Stimulated activated CD4-positive, alpha-beta T cell treated with anti-CD3 and anti-CD28 coated beads, TNF-alpha, amount 100 ng/mL, for 48 hours (primary cell): ENCODE measurements around the gene PRICKLE2.

ENCODE experiments used
- DNase-seq, 3 donors: peaks; one replicate each; pipeline ENCODE4 v3.0.0-alpha.2; 2020; ENCODE audit warnings: low read depth in 3 of 3

The PRICKLE2 gene

DNA sequence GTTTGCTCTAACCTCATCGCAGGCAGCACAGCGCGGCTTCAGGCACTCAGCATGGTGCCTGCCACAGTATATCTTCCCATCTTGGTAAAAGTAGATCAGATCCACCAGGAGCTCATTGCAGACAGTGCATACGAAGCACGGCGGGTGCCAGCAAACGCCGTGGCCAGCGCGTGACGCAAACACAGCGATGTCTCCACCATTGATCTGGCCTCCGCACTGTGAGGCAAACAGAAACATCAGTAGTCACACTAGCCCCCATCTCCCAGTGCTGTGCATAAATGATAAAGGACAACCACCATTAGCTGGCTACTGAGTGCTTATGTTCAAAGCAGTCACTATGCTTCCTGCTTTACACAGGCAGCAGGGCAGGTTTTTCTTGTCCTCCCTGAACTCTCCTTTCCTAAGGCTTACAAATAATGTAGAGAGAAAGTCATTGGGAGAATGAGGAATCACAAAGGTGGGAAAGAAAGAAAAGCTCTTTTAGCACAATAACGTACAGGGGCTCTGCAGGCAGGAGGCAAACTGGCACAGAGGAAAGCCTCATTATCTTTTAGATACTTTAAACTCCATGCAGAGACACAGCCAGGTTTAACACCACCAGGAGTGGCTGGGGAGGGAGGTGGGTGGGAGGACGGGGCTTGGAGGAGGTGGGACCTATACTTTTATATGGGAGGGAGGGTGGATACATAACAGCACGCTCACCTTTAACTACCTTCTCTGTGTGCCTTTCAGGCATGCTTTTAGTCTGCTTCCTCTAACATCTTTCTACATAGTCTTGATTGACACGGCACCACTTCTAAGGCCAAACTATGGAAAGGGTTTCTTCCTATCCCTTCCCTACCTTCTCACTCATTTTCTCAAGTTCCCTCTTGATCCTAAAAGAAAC lies 67.9 kb downstream of the PRICKLE2 start:
- DNase-seq, result no peak

DNA sequence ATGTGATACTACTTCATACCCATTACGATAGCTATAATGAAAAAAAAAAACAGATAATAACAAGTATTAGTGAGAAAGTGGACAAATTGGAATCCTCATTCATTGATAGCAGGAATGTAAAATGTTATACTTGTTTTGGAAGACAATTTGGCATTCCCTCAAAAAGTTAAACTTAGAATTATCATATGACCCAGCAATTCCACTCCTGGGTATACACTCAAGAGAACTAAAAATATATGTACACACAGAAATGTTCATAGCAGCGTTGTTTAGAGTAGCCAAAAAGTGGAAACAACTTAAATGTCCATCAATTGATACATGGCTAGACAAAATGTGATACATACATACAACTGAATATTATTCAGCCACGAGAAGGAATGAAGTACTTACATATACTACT lies 69.9 kb downstream of the PRICKLE2 start:
- no peak for DNase-seq

DNA sequence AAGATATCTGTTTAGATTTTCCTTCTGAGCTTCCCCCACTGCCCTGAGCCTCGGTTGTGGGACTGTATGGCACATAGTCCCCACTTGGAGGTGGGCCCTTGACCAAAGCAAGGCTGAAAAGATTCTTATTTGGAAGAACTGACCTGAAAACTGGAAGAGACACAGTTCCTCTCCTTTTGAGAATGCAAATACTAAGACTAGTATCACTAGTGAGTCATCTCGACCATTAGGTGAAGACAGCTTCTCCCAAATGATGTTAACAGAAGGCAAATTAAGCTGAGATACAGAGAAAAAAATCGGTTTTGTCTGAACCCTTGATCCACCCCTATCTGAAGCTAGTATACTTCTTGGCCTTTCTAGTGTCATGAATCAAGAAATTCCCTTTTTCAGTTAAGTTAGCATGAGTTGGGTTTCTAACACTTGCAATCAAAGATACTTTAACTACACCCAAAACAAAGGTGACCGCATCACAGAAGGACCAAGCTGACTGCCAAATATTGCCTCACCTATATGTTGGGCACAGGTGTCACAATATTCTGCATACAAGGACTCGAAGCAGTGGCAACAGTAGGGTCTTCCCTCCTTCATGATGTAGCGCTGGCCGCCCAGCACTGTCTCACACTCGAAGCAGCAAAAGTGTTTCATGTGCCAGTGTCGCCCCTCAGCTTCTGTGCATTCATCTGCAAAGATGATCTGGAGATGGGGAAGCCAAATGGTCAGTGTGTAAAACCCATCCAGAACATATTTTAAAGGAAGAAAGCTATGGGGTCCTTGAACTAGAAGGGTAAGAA lies 72.4 kb downstream of the PRICKLE2 start:
- DNase-seq, result no peak

DNA sequence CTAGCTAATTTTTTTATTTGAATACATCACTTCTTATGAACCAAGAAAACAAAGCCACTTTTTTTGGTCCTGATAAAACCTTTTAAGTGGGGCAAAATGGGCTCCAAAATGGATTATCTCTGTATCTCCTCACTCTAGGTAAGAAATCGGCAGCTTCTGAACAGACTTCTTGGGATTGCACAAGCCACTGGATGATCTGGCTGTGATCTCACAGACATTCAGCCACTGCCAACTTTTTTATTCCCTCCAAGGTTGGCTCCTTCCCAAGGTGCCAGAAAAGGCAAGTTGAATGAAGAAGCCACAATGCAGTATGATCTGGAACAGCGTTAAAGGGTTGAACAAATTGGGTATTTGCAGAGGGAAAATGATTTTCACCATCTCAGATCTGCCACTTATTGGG lies 73.2 kb downstream of the PRICKLE2 start:
- no peak for DNase-seq

DNA sequence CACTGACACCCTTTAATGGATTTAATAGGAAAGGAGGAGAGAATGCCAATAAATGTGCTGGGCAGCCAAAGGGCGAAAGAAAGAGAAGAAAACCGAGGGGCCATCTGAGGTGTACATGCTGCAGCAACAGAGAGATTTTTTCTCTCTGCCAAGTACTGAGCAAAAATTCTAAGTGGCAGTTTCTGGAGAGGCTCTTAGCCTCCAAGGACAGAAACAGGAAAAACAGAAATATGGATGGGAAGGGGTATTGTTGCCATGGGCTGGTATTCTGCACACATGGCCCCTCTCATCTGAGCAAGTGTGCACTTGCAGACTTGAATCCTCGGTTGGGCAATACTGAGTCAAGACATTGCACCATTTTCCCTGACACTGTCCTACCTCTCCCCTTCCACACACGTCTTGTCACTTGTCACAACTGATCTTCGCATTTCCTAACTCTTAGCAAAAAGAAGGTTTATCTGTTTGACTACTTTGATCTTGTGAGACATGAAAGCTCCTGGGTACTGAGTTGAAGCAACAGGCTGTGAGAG lies 73.9 kb downstream of the PRICKLE2 start:
- no peak for DNase-seq

DNA sequence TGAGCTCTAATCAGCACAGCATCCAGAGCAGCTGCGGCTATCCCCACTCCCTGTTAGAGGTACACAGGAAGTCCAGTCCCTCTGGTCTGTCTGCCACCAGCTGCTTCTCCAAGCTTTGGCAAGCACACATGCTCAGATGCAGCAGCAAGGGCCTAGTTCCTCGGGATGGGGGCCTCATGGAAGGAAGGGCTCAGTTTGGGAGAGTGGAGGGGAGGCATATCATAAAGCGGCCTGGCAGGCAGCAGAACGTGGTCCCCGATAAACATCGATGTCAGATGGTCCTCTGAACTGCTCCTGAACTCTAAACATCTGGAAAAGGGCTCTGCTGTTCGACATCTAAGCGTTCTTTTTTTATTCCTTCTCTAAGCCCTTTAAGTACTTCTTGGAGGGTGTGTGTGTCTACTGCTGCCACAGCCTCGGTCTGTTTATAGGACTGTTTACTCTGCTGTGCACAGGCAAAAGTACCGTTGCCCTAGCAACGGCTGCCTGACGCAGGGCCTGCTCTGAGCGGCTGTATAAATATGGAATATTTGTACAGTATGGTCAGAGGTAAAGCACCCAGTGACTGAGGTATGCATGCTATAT lies 74.6 kb downstream of the PRICKLE2 start:
- DNase-seq, result no peak

DNA sequence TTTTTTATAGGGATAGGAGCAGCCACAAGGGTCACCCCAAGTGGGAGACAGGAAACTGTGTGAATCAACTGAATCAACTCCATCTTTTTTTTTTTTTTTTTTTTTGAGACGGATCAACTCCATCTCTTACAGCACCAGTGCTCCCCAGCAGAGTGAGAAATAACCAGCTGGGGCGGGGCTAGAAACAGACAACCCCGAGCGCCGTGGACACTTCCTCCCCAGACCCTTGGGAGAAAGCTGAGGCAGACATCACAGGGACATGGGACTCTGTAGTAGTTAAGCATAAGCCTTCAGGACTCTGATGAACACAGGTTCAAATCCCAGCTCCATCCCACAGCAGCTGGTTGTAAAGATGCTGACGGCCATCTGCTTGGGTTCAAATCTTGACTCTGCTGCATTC lies 75.4 kb downstream of the PRICKLE2 start:
- no peak for DNase-seq

DNA sequence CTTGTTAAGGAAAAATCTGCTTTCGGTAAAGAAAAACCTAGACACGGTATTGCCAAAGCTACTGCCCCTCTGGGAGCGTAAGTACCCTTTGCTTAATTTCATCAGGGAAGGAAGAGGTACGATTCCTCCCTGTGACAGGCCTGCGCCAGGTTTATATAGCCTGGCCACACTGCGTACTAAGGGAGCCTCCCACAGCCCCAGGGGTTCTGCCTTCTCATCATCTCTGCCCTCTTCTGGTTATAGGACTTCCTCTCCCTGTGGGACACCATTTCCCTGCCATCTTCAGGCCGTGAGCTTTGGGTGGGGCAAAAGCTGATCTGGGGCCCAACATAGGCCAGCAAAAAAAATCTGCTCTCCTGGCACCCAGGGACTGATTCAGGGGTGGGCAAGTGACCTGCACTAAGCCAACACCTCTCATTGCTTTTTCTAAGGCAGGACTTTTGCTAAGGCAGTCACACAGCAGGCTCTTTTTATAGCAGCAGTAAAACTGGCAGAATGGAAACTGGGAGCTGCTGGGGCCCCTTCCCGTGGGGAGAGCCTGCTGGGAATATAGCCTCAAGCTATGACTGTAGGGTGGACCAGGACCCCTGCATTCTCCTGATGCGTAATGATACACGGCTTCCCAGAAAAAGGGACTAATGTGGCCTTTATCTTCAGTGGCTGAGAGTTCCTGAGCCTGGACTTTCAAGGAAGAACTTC lies 76.2 kb downstream of the PRICKLE2 start:
- DNase-seq, result no peak

DNA sequence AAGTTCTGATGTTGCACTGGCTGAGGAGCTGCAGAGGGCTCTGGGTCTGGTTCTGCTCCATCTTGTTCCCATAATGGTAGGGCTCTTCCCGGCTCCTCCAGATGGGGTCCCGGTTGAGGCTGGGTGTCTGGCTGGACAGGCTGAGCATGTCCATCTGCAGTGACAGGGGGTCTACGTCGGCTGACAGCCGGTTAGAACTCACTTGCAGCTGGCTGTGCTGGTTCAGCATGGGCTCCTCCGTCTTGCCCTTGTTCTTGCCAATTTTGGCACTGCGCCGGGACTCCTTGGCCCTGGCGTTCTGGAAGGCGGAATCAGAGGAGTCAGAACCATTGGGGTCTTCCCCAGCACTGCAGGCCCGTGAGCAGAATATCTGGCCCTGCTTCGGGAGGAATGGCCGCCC lies 78.1 kb downstream of the PRICKLE2 start:
- no peak for DNase-seq

DNA sequence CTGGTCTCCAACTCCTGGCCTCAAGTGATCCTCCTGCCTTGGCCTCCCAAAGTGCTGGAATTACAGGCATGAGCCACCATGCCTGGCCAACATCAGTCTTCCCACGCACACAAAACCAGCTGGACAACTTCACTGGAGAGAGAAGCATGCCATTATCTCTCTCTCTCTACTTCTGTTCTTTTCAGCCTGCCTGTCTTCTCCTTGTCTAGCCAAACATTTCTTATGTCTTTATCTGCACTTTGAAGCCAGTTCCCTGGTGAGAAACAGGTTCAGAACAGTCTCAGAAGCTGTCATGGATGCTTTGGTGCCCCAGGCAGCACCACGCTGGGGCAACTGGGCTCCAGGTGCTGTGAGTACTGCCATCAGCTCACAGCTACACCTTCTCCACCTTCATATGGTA lies 79.8 kb downstream of the PRICKLE2 start:
- no peak for DNase-seq

DNA sequence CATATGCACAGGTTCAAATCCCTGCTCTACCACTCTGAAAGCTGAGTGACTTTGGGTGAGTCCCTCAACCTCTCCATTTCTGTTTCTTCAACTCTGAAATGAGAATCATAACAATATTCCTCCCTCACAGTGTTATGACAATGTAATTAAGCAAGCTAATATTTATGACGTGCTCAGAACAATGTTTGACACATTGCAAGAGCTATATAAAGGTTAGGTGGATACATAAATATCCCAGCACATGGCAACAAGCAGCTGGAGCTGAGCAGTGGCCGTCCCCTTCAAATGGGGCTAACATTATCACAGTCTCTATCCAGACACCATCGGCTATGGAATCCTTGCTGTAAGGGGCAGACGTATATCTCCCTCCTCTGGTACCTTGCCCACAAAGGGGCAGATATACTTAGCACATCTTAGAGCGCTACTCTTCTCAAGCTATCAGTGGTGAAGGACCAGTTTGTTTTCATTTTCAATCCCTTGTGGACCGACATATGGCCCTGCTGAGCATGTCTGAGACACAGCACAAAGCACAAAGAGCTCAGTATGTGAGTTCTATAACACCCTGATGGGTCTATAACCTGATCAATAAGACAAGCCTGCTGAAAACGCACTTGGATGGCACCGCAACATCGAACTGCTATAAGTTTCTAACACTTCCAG lies 80.9 kb downstream of the PRICKLE2 start:
- DNase-seq, result no peak

DNA sequence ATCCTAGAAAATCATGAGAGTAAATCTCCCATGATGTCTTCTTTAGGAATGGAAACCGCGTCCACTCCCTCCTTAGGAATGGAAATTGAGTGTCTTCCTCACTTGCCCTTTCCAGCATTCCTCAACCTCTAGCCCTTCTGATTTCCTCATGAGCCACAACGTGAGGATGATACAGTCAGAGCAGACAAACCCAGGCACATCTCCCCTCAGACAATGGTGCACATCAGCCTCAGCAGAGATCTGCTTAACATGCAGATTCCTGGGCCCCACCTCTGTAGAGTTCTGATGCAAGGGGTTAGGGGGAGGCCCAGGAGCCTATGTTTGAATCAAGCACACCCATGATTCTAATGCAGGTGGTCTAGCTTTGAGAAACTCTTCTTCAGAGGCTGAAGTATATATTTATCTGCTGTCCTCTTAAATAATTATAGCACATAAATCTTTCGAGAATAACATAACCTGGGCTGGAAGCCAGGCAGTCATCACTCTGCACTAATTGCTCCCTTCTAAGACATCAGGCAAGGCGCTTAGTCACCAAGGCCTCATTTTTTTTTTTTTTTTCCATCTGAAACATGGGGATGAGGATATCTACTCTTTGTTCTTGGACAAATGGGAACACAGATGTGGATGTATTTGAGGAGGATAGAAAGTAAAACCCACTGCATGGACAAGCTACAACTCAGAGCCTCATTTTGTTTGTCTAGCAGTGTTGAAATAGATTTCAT lies 81.7 kb downstream of the PRICKLE2 start:
- DNase-seq, result no peak

DNA sequence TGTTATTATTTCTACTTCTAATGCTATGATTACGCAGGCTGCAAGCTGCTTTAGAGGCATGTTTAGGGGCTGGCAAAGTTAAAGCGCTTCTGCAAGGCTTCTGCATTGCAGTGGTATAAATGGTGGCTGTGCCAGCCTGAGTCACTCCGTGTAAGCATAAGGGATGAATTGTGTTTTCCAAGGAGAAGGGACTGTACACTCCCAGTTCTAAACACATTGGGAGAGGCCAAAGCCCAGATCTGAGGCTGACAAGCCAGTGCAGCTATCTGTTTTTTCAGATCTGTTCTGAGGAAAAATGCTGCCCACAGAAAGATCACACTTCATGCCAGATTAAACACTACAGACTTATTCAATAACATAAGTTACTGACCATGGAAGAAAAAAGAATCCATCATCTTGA lies 83.8 kb downstream of the PRICKLE2 start:
- no peak for DNase-seq

DNA sequence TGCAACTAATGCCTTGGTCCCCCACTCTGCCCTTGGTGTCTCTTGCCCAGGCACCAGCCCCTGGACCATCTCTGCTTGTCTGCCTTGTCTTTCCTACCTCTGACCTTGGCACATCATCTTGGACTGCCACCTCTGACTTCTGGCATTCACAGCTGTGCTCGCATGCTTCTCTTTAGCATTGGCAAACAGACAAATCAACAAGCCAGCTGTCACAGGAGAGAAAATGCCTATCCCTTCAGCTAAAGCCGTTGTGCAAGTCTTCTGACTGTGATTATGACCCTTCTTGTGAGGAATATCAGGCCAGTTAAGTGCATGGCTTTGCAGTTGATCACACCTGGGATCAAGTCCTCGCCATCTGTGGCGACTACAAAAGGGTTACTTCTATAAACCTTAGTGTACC lies 84.6 kb downstream of the PRICKLE2 start:
- DNase-seq, result no peak

DNA sequence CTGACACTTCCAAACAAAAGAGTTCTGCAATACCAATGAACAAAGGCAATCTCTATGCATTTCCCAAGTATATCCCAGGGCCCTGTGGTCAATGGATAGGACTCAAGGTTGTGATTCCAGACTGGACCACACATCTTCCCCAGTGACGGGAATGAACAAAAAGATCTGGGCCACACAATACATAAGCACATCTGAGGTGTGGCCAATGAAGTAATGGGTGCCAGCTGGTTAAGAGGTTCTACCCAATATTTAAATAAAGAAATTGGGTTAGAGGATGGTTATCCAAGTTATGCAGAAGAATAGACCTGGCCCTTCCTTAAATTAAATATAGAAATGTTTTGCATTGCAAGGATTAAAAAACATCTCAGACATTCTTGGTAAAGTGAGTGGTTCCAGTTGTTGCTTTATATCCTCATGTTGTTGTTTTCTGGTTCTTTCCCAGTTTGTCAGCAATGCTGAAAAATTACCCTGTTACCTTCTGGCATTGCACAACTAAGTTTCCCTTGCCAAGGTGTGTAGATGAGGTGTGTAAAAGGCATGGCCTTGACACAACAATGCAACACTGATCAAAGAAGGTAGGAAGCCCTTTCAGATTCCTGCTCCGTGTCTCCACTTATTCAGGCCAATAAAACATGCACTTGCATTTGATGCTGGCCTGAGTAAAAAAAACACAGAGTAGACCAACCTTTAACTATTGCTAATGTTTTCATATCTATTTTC lies 86.5 kb downstream of the PRICKLE2 start:
- no peak for DNase-seq

DNA sequence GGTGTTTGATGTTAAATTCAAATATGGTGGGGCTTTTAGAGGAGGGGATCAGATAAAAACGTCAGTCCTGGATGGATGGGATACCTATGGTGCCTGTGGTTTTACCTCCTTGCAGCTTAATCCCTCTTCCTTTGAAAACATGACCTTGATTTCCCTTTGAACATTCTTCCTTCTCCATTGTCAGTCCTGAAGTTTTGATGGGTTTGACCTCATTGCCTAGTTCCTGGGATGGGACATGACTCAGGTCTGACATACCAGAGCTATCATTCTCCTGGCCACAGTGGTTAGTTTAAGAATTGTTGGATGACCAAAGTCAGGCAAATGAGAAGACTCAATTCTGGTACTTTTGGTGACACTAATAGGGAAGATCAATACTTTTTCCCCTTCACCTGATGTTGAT lies 87.2 kb downstream of the PRICKLE2 start:
- DNase-seq, result no peak

DNA sequence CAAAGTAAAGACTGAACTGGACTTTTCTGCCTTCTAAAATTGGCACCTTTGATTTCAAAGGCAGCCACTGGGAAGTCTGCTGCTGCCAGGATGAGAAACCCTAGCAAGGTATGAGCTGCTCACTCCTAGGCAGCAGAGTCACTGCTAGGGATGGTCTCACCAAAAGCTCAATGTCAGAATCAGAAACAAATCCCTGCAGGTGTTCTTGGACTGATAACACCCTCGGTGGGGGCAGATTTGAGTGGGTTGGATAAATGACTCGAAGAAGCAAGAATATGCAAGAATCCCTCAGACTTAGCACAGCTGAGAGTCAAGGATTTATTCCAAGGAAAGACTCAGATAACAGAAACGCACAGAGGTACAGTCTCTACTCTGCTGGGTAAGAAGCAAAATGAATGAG lies 90.4 kb downstream of the PRICKLE2 start:
- no peak for DNase-seq

DNA sequence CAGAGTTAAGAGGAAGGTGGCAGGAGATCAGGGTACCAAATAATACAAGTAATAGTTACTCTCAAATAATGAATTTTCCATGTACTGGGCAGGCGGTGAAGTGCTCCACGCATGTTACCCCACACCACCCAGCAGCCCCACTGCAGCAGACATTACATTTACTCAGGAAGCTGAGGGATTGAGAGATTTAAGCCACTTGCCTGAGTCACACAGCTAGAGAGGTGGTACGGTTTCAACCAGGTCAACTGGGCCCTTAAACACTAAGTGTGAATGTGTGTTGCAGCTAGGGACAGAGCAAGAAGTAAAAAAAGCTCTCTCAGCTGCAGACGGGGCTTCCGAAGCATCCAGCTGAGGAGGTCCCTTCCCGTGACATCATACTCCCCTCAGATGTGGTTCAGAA lies 91.3 kb downstream of the PRICKLE2 start:
- no peak for DNase-seq

DNA sequence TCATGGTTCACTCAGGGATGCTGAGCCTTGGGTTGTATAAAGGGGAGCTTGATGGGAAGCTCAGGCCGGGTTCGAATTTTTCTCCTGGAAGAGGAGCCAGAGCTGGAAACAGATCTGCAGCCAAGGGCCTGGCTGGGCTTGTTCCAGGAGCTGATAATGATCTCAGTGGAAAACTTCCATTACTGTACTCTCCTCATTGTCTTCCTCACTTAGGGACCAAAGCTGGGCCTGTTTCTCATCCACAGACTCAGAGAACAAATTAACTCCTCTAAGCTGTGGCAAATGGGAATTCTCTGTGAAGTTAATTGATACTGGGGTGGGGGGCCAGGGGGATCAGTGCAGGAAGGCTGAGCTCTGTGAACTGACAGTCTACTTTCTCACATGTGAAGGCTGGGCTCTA lies 92.0 kb downstream of the PRICKLE2 start:
- DNase-seq, result no peak
